Esophagus (tissue), 2 donors: ENCODE data around the gene TNNI3. TPM values are rescaled to one million over a fixed set of nuclear protein-coding genes. Genes with fewer than 3 reads are reported as not detected.
A peak's percentile ranks its signal among the peaks of the same experiment; 100 is the strongest.
"Not testable (repeated sequence)": the region's sequence is repeated elsewhere in the genome, so short reads cannot be mapped to it uniquely, and the experiment has no call there.

ENCODE experiments used
- H3K27ac ChIP-seq, 2 donors: one replicate each; pipeline ENCODE4 v1.5.1; 2013; ENCODE audit warnings: low read depth in 2 of 2, mild to moderate bottlenecking in 2 of 2, inconsistent platforms in 1 of 2, low read length in 1 of 2, moderate library complexity in 1 of 2
- H3K27me3 ChIP-seq, 2 donors: one replicate each; pipeline ENCODE4 v1.6.1; 2013; ENCODE audit warnings: low read length in 2 of 2, control low read depth in 1 of 2, mild to moderate bottlenecking in 1 of 2; ENCODE audit not compliant: insufficient read depth in 2 of 2, control insufficient read depth in 1 of 2
- H3K36me3 ChIP-seq, 2 donors: one replicate each; pipeline ENCODE4 v1.6.1; 2013; ENCODE audit warnings: low read length in 1 of 2; ENCODE audit not compliant: control insufficient read depth in 2 of 2, insufficient read depth in 2 of 2
- H3K4me1 ChIP-seq, 2 donors: one replicate each; pipeline ENCODE4 v1.6.1; 2013; ENCODE audit warnings: low read length in 1 of 2; ENCODE audit not compliant: control insufficient read depth in 2 of 2, insufficient read depth in 2 of 2
- H3K4me3 ChIP-seq, 2 donors: one replicate each; pipeline ENCODE4 v1.5.1; 2013; ENCODE audit warnings: low read length in 2 of 2, mild to moderate bottlenecking in 2 of 2, low read depth in 1 of 2, moderate library complexity in 1 of 2
- H3K9me3 ChIP-seq, 2 donors: one replicate each; pipeline ENCODE4 v1.6.1; 2013; ENCODE audit warnings: mild to moderate bottlenecking in 2 of 2, low read depth in 1 of 2, low read length in 1 of 2, moderate library complexity in 1 of 2; ENCODE audit not compliant: control insufficient read depth in 2 of 2, insufficient read depth in 1 of 2
- WGBS, 2 donors: extraction: QIAGEN DNeasy Blood & Tissue Kit; methylation state at CpG; one replicate each; pipeline ENCODE4 v1.1.7; 2013; 5-methylcytosine and 5-hydroxymethylcytosine counted together
- polyA plus RNA-seq, 2 donors: library from polyadenylated mRNA; stranded (reverse); fragments of 200-250 nt; gene quantifications; one replicate each; pipeline ENCODE4 v1.2.3, GENCODE V29; 2013
- donor health status: healthy with polysubstance abuse.
- donor health status: Bipolar disorder and iron deficiency.

Gene TNNI3
- polyA plus RNA-seq, 2 donors = 1.0 to 2.6 TPM

- H3K27me3 ChIP-seq = peaks cover 0 to 9% of the 10 kb centered on the region in 2 donors
Measured at GRCh38 chr19:55173714-55174409, 16.3 kb upstream of the TNNI3 start.

GRCh38 chr19:55173186-55173713 lies 15.7 kb upstream of the TNNI3 start:
- H3K4me1 ChIP-seq = peaks cover 0 to 3% of the 10 kb centered on the region in 2 donors
- H3K27ac ChIP-seq = no peak overlapping the region
- WGBS, 2 donors = 2% methylated on average over 14 to 32 of the region's 32 CpGs
- H3K4me3 ChIP-seq = peak overlapping the region in 1 of 2 donors; percentile 5
- H3K9me3 ChIP-seq = no peaks in the 10 kb centered on the region
- peaks cover 0 to 9% of the 10 kb centered on the region in 2 donors for H3K27me3 ChIP-seq
- no peaks in the 10 kb centered on the region for H3K36me3 ChIP-seq

More at GRCh38 chr19:55173714-55174409, 16.3 kb upstream of the TNNI3 start:
- WGBS, 2 donors = 1 to 2% methylated on average over 23 to 37 of the region's 37 CpGs
- Histone ChIP-seq H3K36me3 (no peaks in the 10 kb centered on the region), H3K9me3 (no peaks in the 10 kb centered on the region), H3K4me3 (peak overlapping the region in 1 of 2 donors; percentile 5), H3K4me1 (peaks cover 0 to 3% of the 10 kb centered on the region in 2 donors), H3K27ac (no peak overlapping the region)

GRCh38 chr19:55172741-55173140 lies 15.2 kb upstream of the TNNI3 start:
- H3K27me3 ChIP-seq = peaks cover 0 to 9% of the 10 kb centered on the region in 2 donors

GRCh38 chr19:55172318-55172717 lies 14.8 kb upstream of the TNNI3 start:
- H3K4me1 ChIP-seq, H3K27ac ChIP-seq, H3K27me3 ChIP-seq, H3K9me3 ChIP-seq, H3K36me3 ChIP-seq, H3K4me3 ChIP-seq: not testable (repeated sequence)
- WGBS, 2 donors = 51 to 54% methylated on average over 9 of the region's 9 CpGs

More at GRCh38 chr19:55172741-55173140, 15.2 kb upstream of the TNNI3 start:
- Histone ChIP-seq H3K4me1 (peaks cover 0 to 3% of the 10 kb centered on the region in 2 donors), H3K27ac (no peak overlapping the region), H3K4me3 (no peak overlapping the region), H3K9me3 (no peaks in the 10 kb centered on the region), H3K36me3 (no peaks in the 10 kb centered on the region)
- WGBS, 2 donors = 13 to 20% methylated on average over 12 of the region's 12 CpGs

GRCh38 chr19:55171440-55171839 lies 13.9 kb upstream of the TNNI3 start:
- H3K27me3 ChIP-seq = peaks cover 0 to 9% of the 10 kb centered on the region in 2 donors
- H3K36me3 ChIP-seq = no peaks in the 10 kb centered on the region
- H3K4me3 ChIP-seq = no peak overlapping the region
- H3K4me1 ChIP-seq = peaks cover 0 to 6% of the 10 kb centered on the region in 2 donors
- 80 to 81% methylated on average over 5 of the region's 5 CpGs for WGBS, 2 donors
- H3K27ac ChIP-seq = no peak overlapping the region
- H3K9me3 ChIP-seq = peaks cover 0 to 2% of the 10 kb centered on the region in 2 donors

- H3K36me3 ChIP-seq = no peaks in the 10 kb centered on the region
- H3K27ac ChIP-seq = no peak overlapping the region
- WGBS, 2 donors = 56 to 62% methylated on average over 4 of the region's 4 CpGs
- peaks cover 0 to 10% of the 10 kb centered on the region in 2 donors for H3K4me1 ChIP-seq
- H3K9me3 ChIP-seq = peaks cover 0 to 4% of the 10 kb centered on the region in 2 donors
- no peak overlapping the region for H3K4me3 ChIP-seq
- H3K27me3 ChIP-seq = peaks cover 0 to 8% of the 10 kb centered on the region in 2 donors
Measured at GRCh38 chr19:55169136-55169535, 11.6 kb upstream of the TNNI3 start.

- Histone ChIP-seq H3K27me3 (peaks cover 0 to 4% of the 10 kb centered on the region in 2 donors), H3K4me1 (peaks cover 0 to 8% of the 10 kb centered on the region in 2 donors), H3K9me3 (peaks cover 0 to 4% of the 10 kb centered on the region in 2 donors), H3K27ac (no peak within 1 kb of the TSS), H3K4me3 (peak within 1 kb of the TSS; percentile 27 to 35), H3K36me3 (no peaks in the 10 kb centered on the region)
- 1% methylated on average over 32 to 33 of the region's 33 CpGs for WGBS, 2 donors
Measured at GRCh38 chr19:55166530-55167268, 9.2 kb upstream of the TNNI3 start, which contains the start of gene DNAAF3. Gene DNAAF3, minus strand, starts transcription at chr19:55166613. Its CDS starts 200 bp downstream, at chr19:55166413.

- peak overlapping the region; percentile 27 to 35 for H3K4me3 ChIP-seq
- H3K27ac ChIP-seq = no peak overlapping the region
- 1 to 2% methylated on average over 26 to 34 of the region's 34 CpGs for WGBS, 2 donors
- peaks cover 0 to 7% of the 10 kb centered on the region in 2 donors for H3K27me3 ChIP-seq
- peaks cover 0 to 4% of the 10 kb centered on the region in 2 donors for H3K9me3 ChIP-seq
- H3K4me1 ChIP-seq = peaks cover under 1 to 8% of the 10 kb centered on the region in 2 donors
- H3K36me3 ChIP-seq = no peaks in the 10 kb centered on the region
Measured at GRCh38 chr19:55165952-55166529, 8.5 kb upstream of the TNNI3 start.
